Hepatocyte (in vitro differentiated cells): ENCODE data around the gene ERCC6L2. TPM values are rescaled to one million over a fixed set of nuclear protein-coding genes. Genes with fewer than 3 reads are reported as not detected.

Experiments used
- DNase-seq: peaks from one replicate; pipeline ENCODE4 v3.0.0-alpha.2; 2016; ENCODE audit warnings: low spot score
- H2AFZ ChIP-seq: fragments of 200-600 bp; sonication (generic); 2 replicates; pipeline ENCODE4 v1.6.0; 2016; ENCODE audit warnings: antibody characterized with exemption, mild to moderate bottlenecking
- H3K27ac ChIP-seq: fragments of 200-600 bp; sonication (generic); 2 replicates; pipeline ENCODE4 v1.5.1; 2016; ENCODE audit warnings: mild to moderate bottlenecking
- H3K27me3 ChIP-seq: fragments of 200-600 bp; sonication (generic); 2 replicates; pipeline ENCODE4 v1.6.1; 2016
- H3K36me3 ChIP-seq: fragments of 200-600 bp; sonication (generic); replicated peaks from 2 replicates; pipeline ENCODE4 v1.5.1; 2016; ENCODE audit warnings: low read depth; ENCODE audit not compliant: insufficient read depth
- H3K4me1 ChIP-seq: fragments of 200-600 bp; sonication (generic); 2 replicates; pipeline ENCODE4 v1.5.1; 2016; ENCODE audit warnings: mild to moderate bottlenecking, moderate library complexity; ENCODE audit not compliant: insufficient read depth
- H3K4me2 ChIP-seq: fragments of 200-600 bp; sonication (generic); 2 replicates; pipeline ENCODE4 v1.6.0; 2016
- H3K4me3 ChIP-seq: fragments of 200-600 bp; sonication (generic); 2 replicates; pipeline ENCODE4 v1.5.1; 2016; ENCODE audit warnings: mild to moderate bottlenecking
- H3K79me2 ChIP-seq: fragments of 200-600 bp; sonication (generic); 2 replicates; pipeline ENCODE4 v1.6.0; 2017; ENCODE audit warnings: mild to moderate bottlenecking
- H3K9me2 ChIP-seq: fragments of 200-600 bp; sonication (generic); replicated peaks from 2 replicates; pipeline ENCODE4 v1.6.0; 2017; ENCODE audit warnings: mild to moderate bottlenecking; ENCODE audit not compliant: insufficient read depth
- H3K9me3 ChIP-seq: fragments of 200-600 bp; sonication (generic); 2 replicates; pipeline ENCODE4 v1.5.1; 2016; ENCODE audit warnings: low read depth, mild to moderate bottlenecking
- H4K20me1 ChIP-seq: fragments of 200-600 bp; sonication (generic); 2 replicates; pipeline ENCODE4 v1.6.0; 2016; ENCODE audit warnings: mild to moderate bottlenecking; ENCODE audit not compliant: insufficient read depth, poor library complexity, severe bottlenecking
- CTCF ChIP-seq: fragments of 200-600 bp; sonication (generic); IDR thresholded peaks from 2 replicates; pipeline ENCODE4 v1.5.1; 2016; ENCODE audit warnings: antibody characterized with exemption, mild to moderate bottlenecking; ENCODE audit not compliant: poor library complexity
- EZH2 ChIP-seq: fragments of 200-600 bp; sonication (generic); IDR thresholded peaks from 2 replicates; pipeline ENCODE4 v1.6.1; 2016; ENCODE audit warnings: antibody characterized with exemption, mild to moderate bottlenecking, borderline replicate concordance
- EZH2phosphoT487 ChIP-seq: fragments of 200-600 bp; sonication (generic); IDR thresholded peaks from one replicate; pipeline ENCODE4 v1.6.1; 2018; ENCODE audit warnings: antibody characterized with exemption, mild to moderate bottlenecking, low read depth, moderate library complexity; ENCODE audit not compliant: unreplicated experiment, severe bottlenecking
- WGBS: methylation state at CpG from one replicate; pipeline ENCODE4 v1.1.6; 2016; ENCODE audit warnings: low lambda C conversion rate; ENCODE audit errors: missing lambda C conversion rate; 5-methylcytosine and 5-hydroxymethylcytosine counted together
- polyA plus RNA-seq: library from polyadenylated mRNA; unstranded; fragments of >200 nt; fragmentation: Nextera tagmentation; extraction: Ambion mirVana; gene quantifications from 2 replicates; pipeline ENCODE4 v1.2.1, GENCODE V29; 2016
- total RNA-seq: library from RNA; depleted of rRNA; stranded (reverse); fragments of >200 nt; gene quantifications from 2 replicates; pipeline ENCODE4 v1.2.3, GENCODE V29; 2014

ERCC6L2 gene
- total and polyA plus RNA-seq, 2 experiments from 2014 or later = 17.6 to 55.7 TPM

DNA sequence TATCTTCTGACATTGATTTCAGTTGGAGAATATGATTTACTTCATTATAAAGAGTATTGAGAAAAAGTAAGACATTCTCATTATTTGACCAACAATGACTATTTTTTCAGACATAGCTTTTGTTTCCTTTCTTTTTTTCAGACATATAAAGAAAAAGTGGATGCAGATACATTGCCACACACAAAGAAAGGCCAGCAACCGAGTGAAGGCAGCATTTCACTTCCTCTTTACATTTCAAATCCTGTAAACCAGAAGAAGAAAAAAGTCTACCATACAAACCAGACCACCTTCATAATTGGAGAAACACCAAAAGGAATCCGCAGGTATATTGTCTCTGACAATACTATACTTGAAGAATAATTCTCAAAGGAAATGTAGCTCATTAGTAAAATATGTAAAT lies 128.9 kb downstream of the ERCC6L2 start:
- no peaks in the 10 kb centered on the region for H3K4me1 ChIP-seq
- no peaks in the 10 kb centered on the region for H3K9me2 ChIP-seq
- no peak overlapping the region for H3K4me2 ChIP-seq
- DNase-seq = no peak
- H4K20me1 ChIP-seq = no peaks in the 10 kb centered on the region
- H3K4me3 ChIP-seq = no peak overlapping the region
- H3K79me2 ChIP-seq = no peaks in the 10 kb centered on the region
- H3K27ac ChIP-seq = no peak overlapping the region
- no peaks in the 10 kb centered on the region for H3K9me3 ChIP-seq
- no peaks in the 10 kb centered on the region for H3K36me3 ChIP-seq
- no peaks in the 10 kb centered on the region for H3K27me3 ChIP-seq
- no peak overlapping the region for H2AFZ ChIP-seq
- TF ChIP-seq CTCF (no peak), EZH2phosphoT487 (no peak), EZH2 (no peak)
- 96% methylated on average over 2 of the region's 2 CpGs for WGBS

GRCh38 chr9:96006296-96006879 lies 130.9 kb downstream of the ERCC6L2 start:
- Histone ChIP-seq H3K27ac (no peak overlapping the region), H2AFZ (no peak overlapping the region), H3K9me2 (no peaks in the 10 kb centered on the region), H3K4me3 (no peak overlapping the region), H3K9me3 (no peaks in the 10 kb centered on the region), H3K4me2 (no peak overlapping the region), H3K4me1 (no peaks in the 10 kb centered on the region), H3K79me2 (no peaks in the 10 kb centered on the region), H3K27me3 (no peaks in the 10 kb centered on the region), H4K20me1 (no peaks in the 10 kb centered on the region), H3K36me3 (no peaks in the 10 kb centered on the region)
- no peak for DNase-seq
- no peak for TF ChIP-seq CTCF
- TF ChIP-seq EZH2phosphoT487 = no peak
- no peak for TF ChIP-seq EZH2
- 96% methylated on average over 9 of the region's 9 CpGs for WGBS

GRCh38 chr9:96006961-96007360 lies 131.5 kb downstream of the ERCC6L2 start:
- TF ChIP-seq CTCF (no peak), EZH2phosphoT487 (no peak), EZH2 (no peak)
- no peaks in the 10 kb centered on the region for H3K36me3 ChIP-seq
- H2AFZ ChIP-seq = no peak overlapping the region
- H4K20me1 ChIP-seq = no peaks in the 10 kb centered on the region
- H3K9me3 ChIP-seq = no peaks in the 10 kb centered on the region
- H3K27ac ChIP-seq = no peak overlapping the region
- no peak for DNase-seq
- no peak overlapping the region for H3K4me2 ChIP-seq
- no peak overlapping the region for H3K4me3 ChIP-seq
- no peaks in the 10 kb centered on the region for H3K79me2 ChIP-seq
- H3K4me1 ChIP-seq = no peaks in the 10 kb centered on the region
- H3K27me3 ChIP-seq = no peaks in the 10 kb centered on the region
- H3K9me2 ChIP-seq = no peaks in the 10 kb centered on the region
